Choroid plexus epithelial cell (primary cell): Measurements from ENCODE around the gene ITGA11.
A peak's percentile ranks its signal among the peaks of the same experiment; 100 is the strongest.

Source experiments
- DNase-seq: peaks from one replicate; pipeline ENCODE4 v3.0.0-alpha.2; 2010; ENCODE audit warnings: low read depth
- H3K4me3 ChIP-seq: 2 replicates; pipeline ENCODE4 v1.5.1; 2011; ENCODE audit warnings: low read depth, mild to moderate bottlenecking, control low read depth, low read length, moderate library complexity
- TF ChIP-seq, protein P1 (sequence below): conservative IDR thresholded peaks from 2 replicates; pipeline ENCODE4 v1.5.1; 2011; ENCODE audit warnings: low read depth, mild to moderate bottlenecking, control low read depth, inconsistent platforms, low read length, moderate library complexity

The ITGA11 gene

DNA sequence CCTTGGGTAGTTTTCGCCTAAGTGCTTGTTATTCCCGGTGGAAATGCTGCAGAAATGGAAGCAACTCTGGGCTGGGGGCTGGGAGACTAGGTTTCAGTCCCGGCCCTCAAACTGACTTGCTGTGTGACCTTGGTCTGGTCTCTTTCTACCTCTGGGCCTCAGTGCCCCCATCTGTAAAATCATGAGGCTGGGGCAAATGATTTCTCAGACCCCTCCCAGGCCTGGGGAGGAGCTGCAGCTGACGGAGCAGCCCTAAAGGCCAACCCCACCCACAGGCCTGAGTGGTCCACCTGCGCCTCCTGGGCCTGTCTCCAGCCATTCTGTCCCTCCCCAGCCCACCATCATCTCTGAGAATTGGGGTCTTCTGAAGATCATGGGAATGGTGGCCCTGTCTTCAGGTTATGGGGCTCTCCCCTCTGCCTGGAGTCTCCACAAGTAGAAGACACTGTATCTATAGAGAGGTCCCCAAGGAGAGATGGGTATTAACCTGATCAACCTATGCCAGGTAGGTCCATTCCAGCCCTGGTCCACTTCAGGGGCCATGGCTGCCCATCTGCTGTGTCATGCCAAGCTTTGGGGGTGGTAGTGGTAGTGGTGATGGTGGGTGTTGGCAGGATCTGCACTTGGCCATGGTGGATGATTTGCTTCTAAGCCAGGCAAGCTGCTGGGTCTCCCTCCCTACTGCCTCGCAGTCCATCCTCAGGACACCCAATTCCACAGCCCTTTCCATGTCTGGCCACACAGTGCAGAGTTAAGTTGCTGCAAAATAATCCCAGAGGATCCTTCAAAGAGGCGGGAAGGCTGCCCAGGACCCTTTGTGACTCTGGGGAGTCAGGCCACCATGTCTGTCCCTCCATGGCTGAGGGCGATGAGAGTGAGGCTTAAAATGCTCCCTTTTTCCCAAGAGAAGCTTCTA is 46.0 kb downstream of the ITGA11 start:
- DNase-seq = no peak
- H3K4me3 ChIP-seq = no peak overlapping the region
- TF ChIP-seq, protein P1, sequence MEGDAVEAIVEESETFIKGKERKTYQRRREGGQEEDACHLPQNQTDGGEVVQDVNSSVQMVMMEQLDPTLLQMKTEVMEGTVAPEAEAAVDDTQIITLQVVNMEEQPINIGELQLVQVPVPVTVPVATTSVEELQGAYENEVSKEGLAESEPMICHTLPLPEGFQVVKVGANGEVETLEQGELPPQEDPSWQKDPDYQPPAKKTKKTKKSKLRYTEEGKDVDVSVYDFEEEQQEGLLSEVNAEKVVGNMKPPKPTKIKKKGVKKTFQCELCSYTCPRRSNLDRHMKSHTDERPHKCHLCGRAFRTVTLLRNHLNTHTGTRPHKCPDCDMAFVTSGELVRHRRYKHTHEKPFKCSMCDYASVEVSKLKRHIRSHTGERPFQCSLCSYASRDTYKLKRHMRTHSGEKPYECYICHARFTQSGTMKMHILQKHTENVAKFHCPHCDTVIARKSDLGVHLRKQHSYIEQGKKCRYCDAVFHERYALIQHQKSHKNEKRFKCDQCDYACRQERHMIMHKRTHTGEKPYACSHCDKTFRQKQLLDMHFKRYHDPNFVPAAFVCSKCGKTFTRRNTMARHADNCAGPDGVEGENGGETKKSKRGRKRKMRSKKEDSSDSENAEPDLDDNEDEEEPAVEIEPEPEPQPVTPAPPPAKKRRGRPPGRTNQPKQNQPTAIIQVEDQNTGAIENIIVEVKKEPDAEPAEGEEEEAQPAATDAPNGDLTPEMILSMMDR = no peak

DNA sequence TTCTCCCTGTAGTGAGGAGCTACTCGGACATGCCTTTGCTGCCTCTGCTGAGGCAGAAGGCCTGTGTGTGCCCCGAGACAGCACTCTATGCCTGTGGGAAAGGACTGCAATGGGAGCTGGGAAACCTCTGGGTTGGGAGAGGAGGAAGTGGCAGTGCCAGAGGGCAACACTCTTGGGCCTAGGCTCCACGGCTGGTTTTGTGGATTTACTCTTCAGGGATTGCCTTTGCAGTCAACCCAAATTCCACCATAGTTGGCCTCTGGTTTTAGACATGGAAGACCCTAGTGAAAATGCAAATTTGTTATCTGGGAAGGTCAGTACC is 46.8 kb downstream of the ITGA11 start:
- DNase-seq = no peak
- H3K4me3 ChIP-seq = no peak overlapping the region
- TF ChIP-seq, protein P1 = no peak

DNA sequence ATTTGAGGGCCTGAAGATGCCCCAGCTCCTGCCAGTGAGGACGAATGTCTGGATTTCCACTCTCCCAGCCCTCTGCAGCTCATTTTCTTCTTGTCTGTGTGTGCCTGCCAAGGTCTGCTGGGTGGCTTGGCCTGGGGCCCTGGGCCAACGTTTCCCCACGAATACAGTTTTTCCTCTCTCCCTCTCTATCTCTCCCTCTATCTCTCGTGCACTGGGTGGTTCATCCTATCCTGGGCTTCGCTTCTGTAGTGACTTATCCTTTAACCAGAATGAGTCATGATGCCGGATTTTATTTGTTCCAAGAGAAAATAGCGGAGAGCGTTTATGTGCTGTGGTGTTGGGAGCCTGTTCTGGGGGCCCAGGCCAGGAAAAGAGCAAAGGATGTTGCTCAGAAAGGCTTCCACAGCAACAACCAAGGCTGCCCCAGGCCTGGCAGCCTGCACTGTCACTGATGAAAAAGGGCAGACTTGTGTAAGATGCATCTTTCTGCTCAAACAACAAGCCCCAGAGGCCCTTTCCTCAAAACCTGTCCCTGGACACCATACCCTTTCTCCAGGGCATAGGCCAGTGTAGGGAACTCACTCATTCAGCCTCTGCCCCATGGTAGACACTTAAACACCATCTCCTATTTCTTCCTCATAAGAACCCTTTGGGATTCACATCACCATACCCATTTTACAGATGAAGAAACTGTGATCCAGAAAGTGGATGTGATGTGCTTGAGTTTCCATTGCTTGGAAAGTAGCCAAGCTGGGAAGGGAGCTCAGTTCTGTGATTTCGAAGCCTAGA is 47.3 kb downstream of the ITGA11 start:
- no peak overlapping the region for H3K4me3 ChIP-seq
- TF ChIP-seq, protein P1 = no peak
- DNase-seq = peak; percentile 86

DNA sequence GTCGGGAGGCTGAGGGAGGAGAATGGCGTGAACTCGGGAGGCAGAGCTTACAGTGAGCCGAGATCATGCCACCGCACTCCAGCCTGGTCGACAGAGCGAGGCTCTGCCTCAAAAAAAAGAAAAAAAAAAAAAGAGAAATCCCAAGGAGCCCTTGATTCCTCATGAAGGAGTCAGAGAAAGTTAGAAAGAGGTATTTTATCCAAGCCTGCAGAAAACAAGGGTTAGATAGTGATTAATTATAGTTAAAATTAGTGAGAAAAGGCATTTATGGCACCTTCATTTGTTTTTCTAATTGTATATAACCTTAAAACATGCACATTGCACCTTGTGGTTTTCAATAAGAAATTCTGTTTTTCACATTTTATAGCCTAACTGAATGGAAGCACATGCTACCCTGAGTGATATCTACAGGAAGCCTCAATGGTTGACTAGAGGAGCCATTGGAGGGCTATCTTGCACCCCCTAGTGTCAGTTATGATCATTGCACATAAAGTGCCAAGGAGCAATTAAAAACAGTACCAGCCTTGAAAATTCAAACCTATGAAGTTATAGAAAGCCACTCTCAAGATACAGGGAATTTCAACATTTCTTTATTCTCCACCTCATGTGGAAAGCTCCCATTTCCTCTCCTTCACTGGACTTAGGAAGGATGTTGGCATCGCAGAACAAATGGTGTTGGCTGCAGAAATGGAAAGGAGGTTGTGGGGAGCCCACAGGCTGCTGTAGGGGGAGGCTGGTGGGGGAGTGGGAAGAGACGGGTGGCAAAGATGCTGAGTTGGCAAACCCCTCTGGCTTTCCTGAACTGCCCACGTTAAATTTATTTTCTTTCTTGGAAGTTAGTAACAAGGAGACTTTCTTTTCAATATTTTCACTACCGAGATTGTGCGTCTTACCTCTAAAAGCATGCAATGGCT is 48.5 kb downstream of the ITGA11 start:
- no peak overlapping the region for H3K4me3 ChIP-seq
- TF ChIP-seq, protein P1 = peak; percentile 80
- DNase-seq = peak; percentile 70

DNA sequence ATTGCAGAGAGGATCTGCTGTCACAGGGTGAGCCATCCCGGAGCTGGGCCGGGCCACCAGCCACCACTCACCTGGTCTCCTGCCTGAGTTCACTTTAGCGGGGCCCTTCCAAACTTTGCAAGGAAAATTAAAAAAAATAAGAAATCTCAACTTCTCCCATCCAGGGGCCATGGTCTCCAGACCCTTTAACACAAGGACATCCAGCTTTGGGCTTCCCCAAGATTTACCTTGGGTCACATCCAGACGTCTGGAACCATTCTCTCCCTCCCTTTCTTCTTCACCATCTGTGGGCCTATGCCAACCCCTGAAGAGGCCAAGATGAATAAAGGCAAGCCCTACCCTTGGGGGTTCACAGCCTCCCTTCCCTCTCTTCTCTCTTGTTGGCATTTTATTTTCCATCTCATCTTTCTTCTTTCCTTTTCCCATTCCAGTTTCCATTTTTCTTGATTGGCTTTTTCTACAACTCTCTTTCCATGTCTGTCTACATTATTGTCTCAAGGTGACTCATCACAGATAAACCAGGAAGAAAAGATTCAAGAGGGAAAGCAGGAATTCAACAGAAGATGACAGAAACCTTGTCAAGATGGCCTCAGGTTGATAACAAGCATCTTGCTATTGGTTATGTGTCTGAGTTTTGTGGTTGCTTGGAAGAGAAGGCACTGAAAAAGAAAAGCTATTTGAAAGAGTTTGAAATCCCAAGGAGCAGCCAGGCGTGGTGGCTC is 49.5 kb downstream of the ITGA11 start:
- no peak overlapping the region for H3K4me3 ChIP-seq
- DNase-seq = no peak
- TF ChIP-seq, protein P1 = no peak

DNA sequence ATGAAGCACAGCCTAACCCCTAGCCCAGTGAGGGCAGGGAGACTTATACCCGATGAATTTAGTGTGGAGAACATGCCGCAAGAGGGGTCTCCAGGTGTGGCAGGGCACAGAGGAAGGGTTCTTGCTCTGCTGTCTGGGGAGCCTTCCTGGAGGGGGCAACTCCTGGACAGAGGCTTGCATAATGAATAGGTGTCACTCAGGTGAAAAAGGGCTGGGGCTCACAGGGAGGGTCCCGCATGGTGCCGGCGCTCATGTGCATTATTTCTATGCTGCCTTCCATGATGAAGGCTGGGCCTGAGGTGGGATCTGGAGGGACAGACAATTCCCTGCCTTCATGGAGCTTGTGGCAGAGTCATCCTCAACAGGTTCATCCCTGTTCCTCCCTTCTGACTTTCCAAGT is 51.5 kb downstream of the ITGA11 start:
- DNase-seq = no peak
- TF ChIP-seq, protein P1 = no peak
- no peak overlapping the region for H3K4me3 ChIP-seq
